HCT116 (cell line): ENCODE measurements around the gene ANO9.

Source experiments
- EZH2phosphoT487 ChIP-seq: fragments of 200-600 bp; IDR thresholded peaks from 2 replicates; pipeline ENCODE4 v1.6.1; 2018; ENCODE audit warnings: antibody characterized with exemption, borderline replicate concordance
- POLR2A ChIP-seq: IDR thresholded peaks from 2 replicates; pipeline ENCODE4 v1.7.0; 2011; ENCODE audit warnings: borderline replicate concordance; ENCODE audit not compliant: insufficient read depth, insufficient read length; ENCODE audit errors: extremely low read depth
- POLR2AphosphoS5 ChIP-seq: IDR thresholded peaks from 2 replicates; pipeline ENCODE4 v1.6.1; 2011; ENCODE audit warnings: mild to moderate bottlenecking, low read depth, low read length, moderate library complexity
- TCF7L2 ChIP-seq: IDR thresholded peaks from 2 replicates; pipeline ENCODE4 v1.7.0; 2011; ENCODE audit warnings: borderline replicate concordance, inconsistent platforms; ENCODE audit not compliant: insufficient read depth, insufficient read length; ENCODE audit errors: extremely low read depth
- YY1 ChIP-seq: IDR thresholded peaks from 2 replicates; pipeline ENCODE4 v1.6.1; 2011; ENCODE audit warnings: low read length, low read depth, moderate library complexity, mild to moderate bottlenecking; ENCODE audit not compliant: insufficient replicate concordance; ENCODE audit errors: extremely low read depth
- TF ChIP-seq, protein P1 (sequence below), 3 experiments: fragments of 200-600 bp in 1 of 3; sonication (generic) in 1 of 3; IDR thresholded peaks in 2 of 3; conservative IDR thresholded peaks in 1 of 3; 2 replicates each; pipeline ENCODE4 v1.5.1; 2012 to 2017; ENCODE audit warnings: low read depth in 2 of 3, low read length in 2 of 3, antibody characterized with exemption in 1 of 3, borderline replicate concordance in 1 of 3, control low read depth in 1 of 3, mild to moderate bottlenecking in 1 of 3, mixed read lengths in 1 of 3, mixed run types in 1 of 3, moderate library complexity in 1 of 3; ENCODE audit not compliant: insufficient read depth in 1 of 3
- TF ChIP-seq, protein P2 (sequence below): IDR thresholded peaks from 2 replicates; pipeline ENCODE4 v1.6.1; 2012; ENCODE audit warnings: low read depth

DNA sequence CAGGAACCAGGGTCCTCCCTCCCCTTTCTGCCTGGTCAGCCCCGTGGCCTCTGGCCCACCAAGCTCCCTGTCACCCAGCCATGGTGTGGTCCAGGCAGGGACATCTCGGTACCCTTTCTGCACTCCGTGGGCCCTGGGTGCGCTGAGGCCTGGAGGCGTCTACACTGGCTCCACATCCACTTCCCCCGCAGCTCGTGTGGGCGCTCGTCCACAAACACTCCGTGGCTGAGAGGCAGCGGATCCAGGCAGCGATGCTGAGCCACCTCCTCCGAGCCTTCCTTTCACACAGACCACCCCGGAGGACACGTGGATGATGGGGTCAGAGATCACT is 49.1 kb upstream of the ANO9 start:
- TF ChIP-seq POLR2A (no peak), POLR2AphosphoS5 (no peak), EZH2phosphoT487 (no peak), TCF7L2 (no peak), YY1 (no peak)
- TF ChIP-seq, protein P1, sequence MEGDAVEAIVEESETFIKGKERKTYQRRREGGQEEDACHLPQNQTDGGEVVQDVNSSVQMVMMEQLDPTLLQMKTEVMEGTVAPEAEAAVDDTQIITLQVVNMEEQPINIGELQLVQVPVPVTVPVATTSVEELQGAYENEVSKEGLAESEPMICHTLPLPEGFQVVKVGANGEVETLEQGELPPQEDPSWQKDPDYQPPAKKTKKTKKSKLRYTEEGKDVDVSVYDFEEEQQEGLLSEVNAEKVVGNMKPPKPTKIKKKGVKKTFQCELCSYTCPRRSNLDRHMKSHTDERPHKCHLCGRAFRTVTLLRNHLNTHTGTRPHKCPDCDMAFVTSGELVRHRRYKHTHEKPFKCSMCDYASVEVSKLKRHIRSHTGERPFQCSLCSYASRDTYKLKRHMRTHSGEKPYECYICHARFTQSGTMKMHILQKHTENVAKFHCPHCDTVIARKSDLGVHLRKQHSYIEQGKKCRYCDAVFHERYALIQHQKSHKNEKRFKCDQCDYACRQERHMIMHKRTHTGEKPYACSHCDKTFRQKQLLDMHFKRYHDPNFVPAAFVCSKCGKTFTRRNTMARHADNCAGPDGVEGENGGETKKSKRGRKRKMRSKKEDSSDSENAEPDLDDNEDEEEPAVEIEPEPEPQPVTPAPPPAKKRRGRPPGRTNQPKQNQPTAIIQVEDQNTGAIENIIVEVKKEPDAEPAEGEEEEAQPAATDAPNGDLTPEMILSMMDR (IDR thresholded peaks at IDR 0.05 in 2 of 3, conservative IDR thresholded peaks at IDR 0.05 in 1 of 3; ENCODE audit: borderline replicate concordance in 1 of 3, insufficient read depth in 1 of 3, low read depth in 2 of 3, low read length in 2 of 3), result no peak
- TF ChIP-seq, protein P2, sequence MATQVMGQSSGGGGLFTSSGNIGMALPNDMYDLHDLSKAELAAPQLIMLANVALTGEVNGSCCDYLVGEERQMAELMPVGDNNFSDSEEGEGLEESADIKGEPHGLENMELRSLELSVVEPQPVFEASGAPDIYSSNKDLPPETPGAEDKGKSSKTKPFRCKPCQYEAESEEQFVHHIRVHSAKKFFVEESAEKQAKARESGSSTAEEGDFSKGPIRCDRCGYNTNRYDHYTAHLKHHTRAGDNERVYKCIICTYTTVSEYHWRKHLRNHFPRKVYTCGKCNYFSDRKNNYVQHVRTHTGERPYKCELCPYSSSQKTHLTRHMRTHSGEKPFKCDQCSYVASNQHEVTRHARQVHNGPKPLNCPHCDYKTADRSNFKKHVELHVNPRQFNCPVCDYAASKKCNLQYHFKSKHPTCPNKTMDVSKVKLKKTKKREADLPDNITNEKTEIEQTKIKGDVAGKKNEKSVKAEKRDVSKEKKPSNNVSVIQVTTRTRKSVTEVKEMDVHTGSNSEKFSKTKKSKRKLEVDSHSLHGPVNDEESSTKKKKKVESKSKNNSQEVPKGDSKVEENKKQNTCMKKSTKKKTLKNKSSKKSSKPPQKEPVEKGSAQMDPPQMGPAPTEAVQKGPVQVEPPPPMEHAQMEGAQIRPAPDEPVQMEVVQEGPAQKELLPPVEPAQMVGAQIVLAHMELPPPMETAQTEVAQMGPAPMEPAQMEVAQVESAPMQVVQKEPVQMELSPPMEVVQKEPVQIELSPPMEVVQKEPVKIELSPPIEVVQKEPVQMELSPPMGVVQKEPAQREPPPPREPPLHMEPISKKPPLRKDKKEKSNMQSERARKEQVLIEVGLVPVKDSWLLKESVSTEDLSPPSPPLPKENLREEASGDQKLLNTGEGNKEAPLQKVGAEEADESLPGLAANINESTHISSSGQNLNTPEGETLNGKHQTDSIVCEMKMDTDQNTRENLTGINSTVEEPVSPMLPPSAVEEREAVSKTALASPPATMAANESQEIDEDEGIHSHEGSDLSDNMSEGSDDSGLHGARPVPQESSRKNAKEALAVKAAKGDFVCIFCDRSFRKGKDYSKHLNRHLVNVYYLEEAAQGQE, result no peak
